Measurements from ENCODE around the gene INTS13. TPM values are rescaled to one million over a fixed set of nuclear protein-coding genes. Genes with fewer than 3 reads are reported as not detected.

Gene INTS13
- total RNA-seq, 1 donor from 2014 or later: 70.8 TPM

GRCh38 chr12:26871985-26872384, 65.8 kb downstream of the INTS13 start:
- Histone ChIP-seq H3K36me3 (no peaks in the 10 kb centered on the region), H3K9me3 (ENCODE audit: low read depth) (no peaks in the 10 kb centered on the region), H3K27me3 (no peaks in the 10 kb centered on the region), H3K79me2 (ENCODE audit: low read depth) (no peaks in the 10 kb centered on the region), H3K4me3 (no peak overlapping the region), H3K4me2 (no peak overlapping the region), H2AFZ (replicated peaks) (no peak overlapping the region), H3K9ac (no peak overlapping the region), H3K4me1 (no peaks in the 10 kb centered on the region), H3F3A (ENCODE audit: low read depth) (no peaks in the 10 kb centered on the region), H4K20me1 (ENCODE audit: low read depth) (no peaks in the 10 kb centered on the region), H3K27ac (no peak overlapping the region)
- TF ChIP-seq EZH2phosphoT487 (IDR thresholded peaks at IDR 0.05) (no peak), EZH2 (IDR thresholded peaks at IDR 0.05) (no peak)
- TF ChIP-seq, protein P1, sequence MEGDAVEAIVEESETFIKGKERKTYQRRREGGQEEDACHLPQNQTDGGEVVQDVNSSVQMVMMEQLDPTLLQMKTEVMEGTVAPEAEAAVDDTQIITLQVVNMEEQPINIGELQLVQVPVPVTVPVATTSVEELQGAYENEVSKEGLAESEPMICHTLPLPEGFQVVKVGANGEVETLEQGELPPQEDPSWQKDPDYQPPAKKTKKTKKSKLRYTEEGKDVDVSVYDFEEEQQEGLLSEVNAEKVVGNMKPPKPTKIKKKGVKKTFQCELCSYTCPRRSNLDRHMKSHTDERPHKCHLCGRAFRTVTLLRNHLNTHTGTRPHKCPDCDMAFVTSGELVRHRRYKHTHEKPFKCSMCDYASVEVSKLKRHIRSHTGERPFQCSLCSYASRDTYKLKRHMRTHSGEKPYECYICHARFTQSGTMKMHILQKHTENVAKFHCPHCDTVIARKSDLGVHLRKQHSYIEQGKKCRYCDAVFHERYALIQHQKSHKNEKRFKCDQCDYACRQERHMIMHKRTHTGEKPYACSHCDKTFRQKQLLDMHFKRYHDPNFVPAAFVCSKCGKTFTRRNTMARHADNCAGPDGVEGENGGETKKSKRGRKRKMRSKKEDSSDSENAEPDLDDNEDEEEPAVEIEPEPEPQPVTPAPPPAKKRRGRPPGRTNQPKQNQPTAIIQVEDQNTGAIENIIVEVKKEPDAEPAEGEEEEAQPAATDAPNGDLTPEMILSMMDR (IDR thresholded peaks at IDR 0.05): no peak
- Mint-ChIP-seq H3K27ac (no peak overlapping the region), H3K27me3 (ENCODE audit: insufficient read depth, low read depth) (no peaks in the 10 kb centered on the region), H3K4me1 (peaks cover 2% of the 10 kb centered on the region), H3K9me3 (peaks cover 3% of the 10 kb centered on the region), H3K4me3 (no peak overlapping the region), H3K36me3 (no peaks in the 10 kb centered on the region)
- DNase-seq (ENCODE audit: low spot score): no peak

GRCh38 chr12:26870491-26871419, 67.0 kb downstream of the INTS13 start:
- Histone ChIP-seq H4K20me1 (ENCODE audit: low read depth) (no peaks in the 10 kb centered on the region), H2AFZ (replicated peaks) (no peak overlapping the region), H3F3A (ENCODE audit: low read depth) (no peaks in the 10 kb centered on the region), H3K36me3 (no peaks in the 10 kb centered on the region), H3K79me2 (ENCODE audit: low read depth) (no peaks in the 10 kb centered on the region), H3K9ac (no peak overlapping the region), H3K4me3 (no peak overlapping the region), H3K4me1 (no peaks in the 10 kb centered on the region), H3K4me2 (no peak overlapping the region), H3K27ac (no peak overlapping the region), H3K27me3 (no peaks in the 10 kb centered on the region), H3K9me3 (ENCODE audit: low read depth) (no peaks in the 10 kb centered on the region)
- no peaks in the 10 kb centered on the region for H3K9me3 Mint-ChIP-seq
- no peaks in the 10 kb centered on the region for H3K36me3 Mint-ChIP-seq
- no peak for DNase-seq (ENCODE audit: low spot score)
- no peak overlapping the region for H3K27ac Mint-ChIP-seq
- TF ChIP-seq, protein P1 (IDR thresholded peaks at IDR 0.05): no peak
- TF ChIP-seq EZH2 (IDR thresholded peaks at IDR 0.05) (no peak), EZH2phosphoT487 (IDR thresholded peaks at IDR 0.05) (no peak)
- no peak overlapping the region for H3K4me3 Mint-ChIP-seq
- peaks cover 2% of the 10 kb centered on the region for H3K4me1 Mint-ChIP-seq
- H3K27me3 Mint-ChIP-seq (ENCODE audit: insufficient read depth, low read depth): no peaks in the 10 kb centered on the region

DNA sequence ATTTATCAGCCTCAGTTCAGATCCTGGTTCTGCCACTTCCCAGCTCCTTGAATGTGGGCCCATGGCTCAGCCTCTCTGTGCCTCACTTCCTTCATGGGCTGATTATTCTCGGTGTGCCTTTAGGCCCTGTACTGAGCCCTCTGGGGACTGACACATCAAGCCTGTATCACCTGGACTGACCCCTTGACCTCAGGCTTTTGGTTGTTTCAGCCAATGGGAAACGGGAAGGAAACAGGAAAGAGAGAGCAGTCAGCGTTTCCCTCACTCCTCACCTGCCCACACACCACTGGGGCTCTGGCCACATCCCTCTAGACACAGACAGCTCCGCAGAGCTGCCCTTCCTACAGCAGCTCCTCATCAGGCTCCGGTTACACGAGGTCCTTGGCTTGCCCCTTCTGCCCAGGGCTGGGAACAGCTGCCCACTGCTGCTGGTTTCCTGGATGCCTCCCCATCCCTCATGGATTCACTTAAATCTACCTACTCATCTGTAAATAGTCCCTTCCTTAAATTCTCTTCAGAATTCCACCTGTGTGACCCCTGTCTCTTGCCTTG, 67.8 kb downstream of the INTS13 start:
- Mint-ChIP-seq H3K9me3 (no peaks in the 10 kb centered on the region), H3K36me3 (no peaks in the 10 kb centered on the region), H3K4me1 (peaks cover 2% of the 10 kb centered on the region), H3K27ac (no peak overlapping the region), H3K4me3 (no peak overlapping the region), H3K27me3 (ENCODE audit: insufficient read depth, low read depth) (no peaks in the 10 kb centered on the region)
- no peak overlapping the region for H3K27ac ChIP-seq
- H3F3A ChIP-seq (ENCODE audit: low read depth): no peaks in the 10 kb centered on the region
- no peaks in the 10 kb centered on the region for H3K9me3 ChIP-seq (ENCODE audit: low read depth)
- TF ChIP-seq EZH2phosphoT487 (IDR thresholded peaks at IDR 0.05) (no peak), EZH2 (IDR thresholded peaks at IDR 0.05) (no peak)
- TF ChIP-seq, protein P1 (IDR thresholded peaks at IDR 0.05): no peak
- no peaks in the 10 kb centered on the region for H4K20me1 ChIP-seq (ENCODE audit: low read depth)
- H3K36me3 ChIP-seq: no peaks in the 10 kb centered on the region
- H2AFZ ChIP-seq (replicated peaks): no peak overlapping the region
- no peak overlapping the region for H3K9ac ChIP-seq
- H3K27me3 ChIP-seq: no peaks in the 10 kb centered on the region
- H3K4me2 ChIP-seq: no peak overlapping the region
- no peaks in the 10 kb centered on the region for H3K79me2 ChIP-seq (ENCODE audit: low read depth)
- H3K4me1 ChIP-seq: no peaks in the 10 kb centered on the region
- H3K4me3 ChIP-seq: no peak overlapping the region
- DNase-seq (ENCODE audit: low spot score): no peak
